ENCODE data around the gene CYLD. TPM values are rescaled to one million over a fixed set of nuclear protein-coding genes. Genes with fewer than 3 reads are reported as not detected.

CYLD gene
- total RNA-seq, 1 experiment from 2014 or later = 8.3 TPM

GRCh38 chr16:50839920-50840729, 98.2 kb downstream of the CYLD start:
- Histone ChIP-seq H3K4me3 (no peak overlapping the region), H3K9me3 (no peaks in the 10 kb centered on the region)
- no peak for DNase-seq

GRCh38 chr16:50841081-50841886, 99.4 kb downstream of the CYLD start:
- Histone ChIP-seq H3K27me3 (no peaks in the 10 kb centered on the region), H3K9me3 (no peaks in the 10 kb centered on the region), H3K4me3 (no peak overlapping the region), H3K36me3 (no peaks in the 10 kb centered on the region)
- no peak for DNase-seq

More at GRCh38 chr16:50839920-50840729, 98.2 kb downstream of the CYLD start:
- Histone ChIP-seq H3K36me3 (no peaks in the 10 kb centered on the region), H3K27me3 (no peaks in the 10 kb centered on the region)

- Histone ChIP-seq H3K36me3 (no peaks in the 10 kb centered on the region), H3K9me3 (no peaks in the 10 kb centered on the region), H3K27me3 (no peaks in the 10 kb centered on the region), H3K4me3 (no peak overlapping the region)
- no peak for DNase-seq
These were observed 100.2 kb downstream of the CYLD start for GRCh38 chr16:50842013-50842505.

- Histone ChIP-seq H3K9me3 (no peaks in the 10 kb centered on the region), H3K36me3 (no peaks in the 10 kb centered on the region), H3K27me3 (no peaks in the 10 kb centered on the region), H3K4me3 (no peak overlapping the region)
- no peak for DNase-seq
These were observed 100.7 kb downstream of the CYLD start for GRCh38 chr16:50842589-50842988.

GRCh38 chr16:50844840-50845239, 103.0 kb downstream of the CYLD start:
- H3K27me3 ChIP-seq = no peaks in the 10 kb centered on the region
- no peaks in the 10 kb centered on the region for H3K9me3 ChIP-seq
- no peak for DNase-seq
- H3K36me3 ChIP-seq = no peaks in the 10 kb centered on the region
- no peak overlapping the region for H3K4me3 ChIP-seq

GRCh38 chr16:50845296-50845695, 103.4 kb downstream of the CYLD start:
- H3K27me3 ChIP-seq = no peaks in the 10 kb centered on the region
- DNase-seq = no peak
- H3K9me3 ChIP-seq = no peaks in the 10 kb centered on the region
- no peaks in the 10 kb centered on the region for H3K36me3 ChIP-seq
- no peak overlapping the region for H3K4me3 ChIP-seq

GRCh38 chr16:50846511-50846910, 104.6 kb downstream of the CYLD start:
- Histone ChIP-seq H3K27me3 (no peaks in the 10 kb centered on the region), H3K9me3 (no peaks in the 10 kb centered on the region), H3K4me3 (no peak overlapping the region), H3K36me3 (no peaks in the 10 kb centered on the region)
- DNase-seq = no peak

- H3K4me3 ChIP-seq = no peak overlapping the region
- no peaks in the 10 kb centered on the region for H3K27me3 ChIP-seq
- no peaks in the 10 kb centered on the region for H3K36me3 ChIP-seq
- H3K9me3 ChIP-seq = no peaks in the 10 kb centered on the region
- DNase-seq = no peak
These were observed 105.3 kb downstream of the CYLD start for GRCh38 chr16:50847166-50847565.

- no peaks in the 10 kb centered on the region for H3K9me3 ChIP-seq
- no peak overlapping the region for H3K4me3 ChIP-seq
- no peaks in the 10 kb centered on the region for H3K36me3 ChIP-seq
- H3K27me3 ChIP-seq = no peaks in the 10 kb centered on the region
- no peak for DNase-seq
These were observed 107.0 kb downstream of the CYLD start for GRCh38 chr16:50848755-50849514.

Other genes with a start within 250 kb of the CYLD start
- 0.07 and 0.12 TPM in 2 replicates for gene NKD1, start 193.7 kb upstream of the CYLD start, total RNA-seq (2014; rRNA removed; shearing (Covaris generic); ENCODE audit: low replicate concordance)
- not detected in 2 replicates for gene SNX20, start 60.8 kb upstream of the CYLD start, total RNA-seq (2014; rRNA removed; shearing (Covaris generic); ENCODE audit: low replicate concordance)
- gene NOD2, start 48.5 kb upstream of the CYLD start, total RNA-seq (2014; rRNA removed; shearing (Covaris generic); ENCODE audit: low replicate concordance) = not detected in 2 replicates